C4-2B (cell line): ENCODE data around the gene SRRM2.

Source experiments
- ZFX ChIP-seq: fragments of 450-650 bp; IDR thresholded peaks from 2 replicates; pipeline ENCODE4 v1.6.1; 2017
- TF ChIP-seq, protein P1 (sequence below): fragments of 450-650 bp; conservative IDR thresholded peaks from 2 replicates; pipeline ENCODE4 v1.5.1; 2017; ENCODE audit warnings: mild to moderate bottlenecking

DNA sequence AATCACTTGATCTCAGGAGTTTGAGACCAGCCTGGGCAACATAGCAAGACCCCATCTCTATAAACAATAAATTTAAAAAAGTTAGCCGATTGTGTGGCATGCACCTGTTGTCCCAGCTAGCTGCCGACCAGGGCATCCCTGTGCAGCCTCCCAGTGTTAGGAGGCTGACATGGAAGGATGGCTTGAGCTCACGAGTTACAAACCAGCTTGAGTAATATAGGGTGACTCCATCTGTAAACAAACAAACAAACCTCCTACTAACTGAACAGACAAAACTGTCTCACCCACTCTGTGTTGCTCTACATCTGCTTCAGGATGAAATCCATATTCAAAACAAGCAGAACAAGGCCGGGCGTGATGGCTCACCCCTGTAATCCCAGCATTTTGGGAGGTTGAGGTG lies 25.5 kb upstream of the SRRM2 start:
- TF ChIP-seq, protein P1, sequence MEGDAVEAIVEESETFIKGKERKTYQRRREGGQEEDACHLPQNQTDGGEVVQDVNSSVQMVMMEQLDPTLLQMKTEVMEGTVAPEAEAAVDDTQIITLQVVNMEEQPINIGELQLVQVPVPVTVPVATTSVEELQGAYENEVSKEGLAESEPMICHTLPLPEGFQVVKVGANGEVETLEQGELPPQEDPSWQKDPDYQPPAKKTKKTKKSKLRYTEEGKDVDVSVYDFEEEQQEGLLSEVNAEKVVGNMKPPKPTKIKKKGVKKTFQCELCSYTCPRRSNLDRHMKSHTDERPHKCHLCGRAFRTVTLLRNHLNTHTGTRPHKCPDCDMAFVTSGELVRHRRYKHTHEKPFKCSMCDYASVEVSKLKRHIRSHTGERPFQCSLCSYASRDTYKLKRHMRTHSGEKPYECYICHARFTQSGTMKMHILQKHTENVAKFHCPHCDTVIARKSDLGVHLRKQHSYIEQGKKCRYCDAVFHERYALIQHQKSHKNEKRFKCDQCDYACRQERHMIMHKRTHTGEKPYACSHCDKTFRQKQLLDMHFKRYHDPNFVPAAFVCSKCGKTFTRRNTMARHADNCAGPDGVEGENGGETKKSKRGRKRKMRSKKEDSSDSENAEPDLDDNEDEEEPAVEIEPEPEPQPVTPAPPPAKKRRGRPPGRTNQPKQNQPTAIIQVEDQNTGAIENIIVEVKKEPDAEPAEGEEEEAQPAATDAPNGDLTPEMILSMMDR: no peak
- TF ChIP-seq ZFX: no peak
